Ramos (cell line): ENCODE data around the gene CXCR4.

ENCODE experiments used
- in situ Hi-C: fragments of 300-500 bp; cut with MboI; formaldehyde crosslinking; loops from one replicate; pipeline ENCODE4 v1.14.3; 2022; ENCODE audit warnings: low sequenced_read_pairs; ENCODE audit not compliant: unreplicated experiment

The CXCR4 gene

GRCh38 chr2:136132825-136133155 is 14.8 kb upstream of the CXCR4 start:
- in situ Hi-C loops, result loop anchor here (5.0 kb wide), 2 partner anchors 105 to 250 kb away; no protein-coding TSS in a partner anchor

- in situ Hi-C loops, result loop anchor here (5.0 kb wide), 2 partner anchors 105 to 250 kb away; no protein-coding TSS in a partner anchor
Measured at GRCh38 chr2:136131961-136132824, 14.2 kb upstream of the CXCR4 start.

GRCh38 chr2:136131484-136131960 is 13.6 kb upstream of the CXCR4 start:
- in situ Hi-C loops, result loop anchor here (5.0 kb wide), 2 partner anchors 106 to 251 kb away; no protein-coding TSS in a partner anchor

DNA sequence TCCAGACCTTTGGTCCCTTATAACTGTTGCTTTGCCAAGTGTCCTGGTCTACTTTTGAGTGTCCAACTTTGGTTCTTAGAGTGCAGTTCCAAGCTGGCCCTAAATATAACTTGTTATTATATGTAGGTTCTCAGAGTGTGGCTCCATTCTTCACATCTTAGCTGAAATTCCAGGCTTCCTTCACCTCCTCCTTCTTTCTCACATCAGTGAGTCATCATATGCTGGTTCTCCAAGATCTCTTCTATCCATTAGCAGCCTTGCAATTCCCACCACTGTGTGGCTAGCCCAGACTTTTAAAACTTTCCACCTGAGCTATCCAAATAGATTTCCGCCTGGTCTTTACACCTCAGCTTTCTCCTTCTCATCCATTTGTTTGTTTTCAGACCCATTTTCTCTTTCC is 12.6 kb upstream of the CXCR4 start:
- in situ Hi-C loops, result loop anchor here (5.0 kb wide), 2 partner anchors 107 to 252 kb away; no protein-coding TSS in a partner anchor

DNA sequence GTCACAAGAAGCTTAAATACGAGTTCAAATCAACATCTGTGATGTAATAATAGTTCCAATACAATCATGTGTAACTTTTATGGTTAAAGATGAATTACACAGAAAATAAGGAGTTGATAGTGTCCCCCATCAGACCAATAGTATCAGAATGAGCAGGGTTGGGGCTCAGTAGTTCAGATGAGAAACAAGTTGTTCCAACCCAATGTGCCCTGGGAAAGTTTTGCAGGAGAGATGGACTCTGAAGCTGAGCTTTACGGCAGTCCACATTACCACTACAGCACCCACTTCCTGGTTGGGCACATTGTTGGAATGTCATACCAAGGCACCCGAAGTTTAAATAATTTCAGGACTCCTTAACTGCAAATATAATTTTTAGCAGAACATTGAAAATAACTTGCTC is 12.1 kb upstream of the CXCR4 start:
- in situ Hi-C loops, result loop anchor here (5.0 kb wide), 2 partner anchors 107 to 252 kb away; no protein-coding TSS in a partner anchor

DNA sequence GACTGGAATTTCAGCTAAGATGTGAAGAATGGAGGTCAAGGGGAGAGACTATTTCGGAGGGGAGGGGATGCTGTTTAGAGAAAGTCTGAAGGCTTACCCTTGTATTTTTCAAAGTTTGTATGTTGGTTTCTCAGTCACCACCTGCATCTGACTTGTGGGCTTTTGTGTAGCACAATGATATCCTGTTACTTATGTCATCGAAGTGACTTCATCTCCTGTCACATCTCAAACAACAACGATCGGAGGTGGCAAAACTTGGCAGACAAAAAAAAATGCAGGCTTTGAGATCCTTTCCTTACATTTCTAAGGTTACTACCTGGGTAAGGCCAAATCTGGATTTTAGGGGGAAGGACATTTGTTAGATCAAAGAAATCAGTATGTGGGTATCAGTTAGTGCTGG is 11.7 kb upstream of the CXCR4 start:
- in situ Hi-C loops, result no loop called here

GRCh38 chr2:136128905-136129304 is 11.0 kb upstream of the CXCR4 start:
- in situ Hi-C loops, result no loop called here

DNA sequence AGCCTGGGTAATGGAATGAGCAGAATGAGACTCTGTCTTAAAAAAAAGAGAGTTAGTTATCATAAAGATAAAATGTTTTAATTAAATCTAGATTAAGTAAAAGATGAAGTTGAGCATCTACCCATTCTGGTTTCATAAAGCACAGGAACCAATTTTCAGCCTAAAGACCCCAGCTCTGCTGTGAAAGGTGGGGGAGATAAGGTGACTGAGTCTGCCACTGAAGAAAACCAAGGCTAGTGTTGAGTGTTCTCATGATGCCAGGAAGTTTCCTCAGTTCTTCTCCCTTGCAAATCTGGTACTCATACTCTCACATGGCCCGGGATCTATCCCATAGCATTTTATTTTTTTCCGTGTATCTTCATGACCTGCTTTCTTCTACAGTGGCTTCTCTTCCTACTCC is 10.4 kb upstream of the CXCR4 start:
- in situ Hi-C loops, result no loop called here

DNA sequence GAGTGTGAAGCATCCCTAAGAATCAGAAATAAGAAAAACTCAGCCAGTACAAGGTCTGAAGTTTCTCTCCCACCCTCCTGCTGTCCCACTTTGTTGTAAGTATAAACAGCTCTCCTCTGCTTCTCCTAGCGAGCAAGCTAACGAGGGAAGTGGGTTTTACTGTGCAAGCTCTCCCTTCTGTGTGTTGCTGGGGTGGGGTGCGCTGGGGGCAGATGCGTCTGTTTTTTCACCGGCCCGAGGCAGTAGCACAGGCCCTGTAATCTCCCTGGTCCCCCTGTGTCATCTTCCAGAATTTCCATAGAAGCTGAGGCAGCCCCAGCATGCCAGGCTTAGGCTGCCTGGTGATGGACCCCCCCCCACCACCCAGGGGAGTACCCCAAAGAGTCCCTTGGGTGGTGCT is 9.4 kb upstream of the CXCR4 start:
- in situ Hi-C loops, result no loop called here

- in situ Hi-C loops, result no loop called here
Measured at GRCh38 chr2:136126421-136126926, 8.5 kb upstream of the CXCR4 start.

DNA sequence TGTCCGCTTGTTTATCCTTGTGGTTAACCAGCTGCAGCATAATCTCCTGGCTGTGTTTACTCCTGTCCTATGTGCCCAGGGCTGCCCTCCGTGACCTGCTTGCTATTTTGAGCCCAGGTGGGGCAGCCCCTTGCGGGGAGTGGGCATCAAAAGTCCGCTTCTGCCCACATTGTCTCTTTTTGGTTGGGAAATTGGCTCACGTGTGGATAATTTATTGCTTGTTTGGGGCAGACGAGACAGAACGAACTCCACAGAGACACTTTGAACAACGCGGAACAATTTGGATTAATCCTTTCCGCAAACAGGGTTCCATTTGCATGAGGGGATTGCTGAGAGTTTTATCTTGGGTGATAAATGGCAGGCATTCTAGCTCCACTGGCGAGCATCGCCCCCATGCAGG is 8.1 kb upstream of the CXCR4 start:
- in situ Hi-C loops, result no loop called here

- in situ Hi-C loops, result no loop called here
Measured at GRCh38 chr2:136125236-136125635, 7.3 kb upstream of the CXCR4 start.

GRCh38 chr2:136124805-136125204 is 6.9 kb upstream of the CXCR4 start:
- in situ Hi-C loops, result no loop called here

DNA sequence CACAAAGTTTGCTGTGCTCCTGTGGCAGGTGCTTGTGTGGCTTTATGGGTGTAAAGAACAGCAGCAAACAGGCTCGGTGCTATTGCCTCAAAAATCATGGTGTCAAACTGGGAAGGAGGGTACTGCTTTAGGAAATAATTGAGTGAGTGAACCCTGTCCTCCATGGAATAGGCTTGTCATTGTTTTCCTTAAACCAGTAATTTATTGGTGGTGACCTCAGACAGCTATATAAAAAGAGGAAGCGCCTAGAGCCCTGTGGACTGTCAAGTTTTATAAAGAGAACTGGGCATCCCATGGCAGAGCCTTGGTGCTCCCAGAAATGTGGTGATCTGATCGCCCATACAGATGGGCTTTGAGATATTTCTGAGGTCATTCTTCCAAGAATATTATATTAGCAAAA is 4.7 kb upstream of the CXCR4 start:
- in situ Hi-C loops, result no loop called here

GRCh38 chr2:136121204-136121910 is 3.4 kb upstream of the CXCR4 start:
- in situ Hi-C loops, result no loop called here

DNA sequence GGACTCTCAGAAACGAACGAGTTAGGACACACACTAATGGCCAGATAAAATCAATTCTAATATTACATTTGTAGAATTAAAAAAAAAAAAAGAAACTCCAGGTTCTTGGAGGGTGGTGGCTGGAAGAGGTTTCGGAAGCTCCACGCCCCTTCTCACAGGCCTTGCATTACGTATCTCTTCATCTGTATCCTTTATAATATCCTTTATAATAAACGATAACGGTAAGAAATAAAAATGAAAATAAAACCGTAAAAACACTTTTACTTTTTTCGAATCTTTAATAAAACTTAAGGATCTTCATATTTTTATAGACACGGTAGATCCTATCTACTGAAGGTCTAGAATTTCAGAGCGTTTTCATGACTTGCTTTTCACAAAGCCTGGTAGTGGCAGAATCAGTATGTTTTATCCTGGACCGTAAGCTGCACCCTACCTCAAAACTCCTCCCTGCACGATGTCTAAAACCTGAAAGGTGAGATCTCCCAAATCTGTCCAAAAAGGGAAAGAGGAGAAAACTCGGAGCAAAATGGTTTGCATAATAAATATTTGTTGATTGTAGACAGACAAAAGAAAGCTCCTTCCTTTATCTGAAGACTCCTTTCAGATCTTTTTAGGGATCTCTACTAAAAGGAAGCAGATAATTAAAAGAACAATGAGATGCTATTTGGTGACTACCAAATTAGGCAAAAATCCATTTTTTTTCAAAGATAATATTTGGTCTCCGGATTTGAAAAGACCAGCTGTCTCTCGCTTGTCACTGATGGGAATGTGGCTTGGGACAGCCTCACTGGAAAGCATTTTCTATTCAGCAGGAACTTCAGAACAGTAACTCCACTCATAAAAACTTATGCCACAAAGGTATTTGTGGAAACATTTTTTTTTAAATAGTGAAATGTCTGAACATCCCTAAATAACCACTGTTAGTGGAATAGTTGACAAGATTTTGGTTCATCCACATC is 2.0 kb upstream of the CXCR4 start:
- in situ Hi-C loops, result loop anchor here (5.0 to 10.0 kb wide), 2 partner anchors 123 to 205 kb away; no protein-coding TSS in a partner anchor

DNA sequence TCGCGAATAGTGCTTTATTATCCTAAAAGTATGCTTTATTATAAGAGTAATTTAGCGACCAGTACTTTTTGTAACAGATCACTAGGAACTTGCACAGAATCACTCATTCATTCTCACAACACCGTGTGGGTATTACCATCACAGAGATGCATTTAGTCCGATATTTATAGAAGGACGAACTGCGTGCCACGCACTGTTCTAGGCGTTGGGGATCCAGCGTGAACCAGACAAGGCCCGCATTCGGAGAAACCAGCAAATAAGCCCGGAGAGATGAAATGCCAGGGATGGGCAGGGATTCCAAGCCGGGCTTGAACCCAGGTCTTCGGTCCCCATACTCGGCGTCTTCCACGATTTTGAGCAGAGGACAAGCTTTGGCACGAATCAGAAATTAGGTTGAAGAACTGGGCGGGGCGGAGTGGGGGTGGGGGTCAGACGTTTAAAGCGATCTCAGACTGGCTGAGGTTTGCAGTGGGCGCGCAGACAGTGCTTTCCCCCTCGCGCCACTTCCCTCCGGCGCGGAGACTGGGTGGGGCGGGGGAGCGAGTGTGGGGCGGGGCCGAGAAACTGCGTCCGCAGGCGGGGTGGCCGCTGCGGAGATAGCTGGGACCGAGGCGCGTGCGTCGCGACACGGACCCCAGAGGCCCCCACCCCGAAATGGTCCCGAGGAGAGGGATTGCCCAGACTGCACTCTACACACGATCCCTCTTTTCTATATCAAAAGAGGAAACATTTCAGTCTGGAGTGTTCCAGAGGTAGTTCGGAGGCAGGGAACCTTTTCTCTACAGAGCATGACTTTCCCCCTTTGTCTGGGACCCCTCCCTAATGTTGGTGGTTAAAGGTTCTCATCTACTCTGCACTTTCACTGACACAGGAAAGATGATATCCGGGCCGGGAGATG is 1.1 kb upstream of the CXCR4 start:
- in situ Hi-C loops, result loop anchor here (5.0 to 10.0 kb wide), 2 partner anchors 122 to 204 kb away; no protein-coding TSS in a partner anchor

DNA sequence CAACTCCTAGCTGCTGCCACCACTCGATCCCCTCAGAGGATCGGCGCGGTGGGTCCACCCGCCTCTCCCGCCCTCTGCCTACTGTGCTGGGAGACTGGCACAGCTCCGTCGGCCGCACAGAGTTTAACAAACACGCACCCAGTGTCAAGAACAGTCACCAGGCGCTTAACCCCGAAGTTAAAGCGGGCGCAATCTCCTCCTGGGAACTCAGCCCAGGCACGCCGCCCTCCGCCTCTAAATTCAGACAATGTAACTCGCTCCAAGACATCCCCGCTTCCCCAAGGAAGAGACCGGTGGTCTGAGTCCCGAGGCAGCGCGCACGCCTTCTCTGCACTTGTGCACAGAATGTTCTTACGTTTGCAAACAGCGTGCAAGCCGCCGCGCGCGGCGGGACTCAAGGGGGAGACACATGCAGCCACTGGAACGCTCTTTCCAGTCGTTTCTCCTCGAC is 533 bp downstream of the CXCR4 start:
- in situ Hi-C loops, result loop anchor here (5.0 to 10.0 kb wide), 2 partner anchors 120 to 203 kb away; no protein-coding TSS in a partner anchor
